G401.6 (cell line): ENCODE data around the gene TBC1D22A.

ENCODE experiments used
- FAIRE-seq: peaks from 2 replicates; lab custom pipeline; 2012; peaks lifted over from hg19 to GRCh38; lab: Jason Lieb, UNC

Gene TBC1D22A

DNA sequence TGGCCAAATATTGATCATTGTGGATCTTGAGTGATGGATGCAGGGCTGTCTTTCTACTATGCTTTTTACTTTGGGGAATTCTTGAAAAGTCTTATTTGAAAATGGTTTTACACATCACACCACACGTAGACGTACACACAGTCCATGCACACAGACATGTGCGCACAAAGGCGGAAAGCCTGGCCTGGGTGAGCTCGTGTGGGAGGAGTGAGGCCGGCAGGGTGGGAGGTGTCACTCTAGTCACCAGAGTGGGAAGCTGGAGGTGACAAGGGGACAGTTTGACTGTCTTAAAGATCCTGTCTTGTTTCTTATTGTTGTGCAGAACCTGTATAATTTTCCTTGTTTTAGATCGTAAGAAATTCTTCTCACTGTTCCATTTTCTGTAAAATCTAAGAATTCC, 326.9 kb downstream of the TBC1D22A start:
- FAIRE-seq: no peak

DNA sequence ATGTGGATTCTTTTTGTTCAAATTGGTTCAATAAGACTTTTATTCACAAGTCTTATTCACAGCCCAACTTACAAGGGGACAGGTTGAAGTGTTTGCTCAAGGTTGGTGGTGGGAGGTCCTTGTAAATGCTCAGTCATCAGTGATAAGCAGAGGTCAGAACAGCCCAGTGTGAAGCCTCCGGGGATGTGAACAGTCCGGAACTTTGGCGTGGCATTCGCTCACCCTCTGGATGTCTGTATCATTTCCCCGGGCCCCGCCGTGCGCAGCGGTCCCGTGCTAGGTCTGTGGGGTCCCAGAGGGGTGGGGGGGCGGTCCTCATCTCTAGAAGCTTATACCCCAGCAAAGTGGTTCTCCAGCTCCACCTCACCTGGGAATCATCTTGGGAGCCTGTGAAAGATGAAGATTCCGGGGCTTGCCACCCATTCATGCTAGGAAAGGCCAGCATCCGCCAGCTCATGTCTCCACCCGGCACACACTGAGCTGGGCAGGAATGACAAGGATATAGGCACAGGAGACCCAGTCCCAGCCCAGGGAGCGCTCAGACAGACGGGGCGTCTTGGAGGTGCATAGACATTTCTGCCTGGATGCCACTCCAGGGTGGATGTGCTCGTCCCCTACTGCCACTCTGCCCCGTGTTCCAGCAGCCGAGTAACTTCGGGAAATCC, 327.5 kb downstream of the TBC1D22A start:
- FAIRE-seq: no peak

DNA sequence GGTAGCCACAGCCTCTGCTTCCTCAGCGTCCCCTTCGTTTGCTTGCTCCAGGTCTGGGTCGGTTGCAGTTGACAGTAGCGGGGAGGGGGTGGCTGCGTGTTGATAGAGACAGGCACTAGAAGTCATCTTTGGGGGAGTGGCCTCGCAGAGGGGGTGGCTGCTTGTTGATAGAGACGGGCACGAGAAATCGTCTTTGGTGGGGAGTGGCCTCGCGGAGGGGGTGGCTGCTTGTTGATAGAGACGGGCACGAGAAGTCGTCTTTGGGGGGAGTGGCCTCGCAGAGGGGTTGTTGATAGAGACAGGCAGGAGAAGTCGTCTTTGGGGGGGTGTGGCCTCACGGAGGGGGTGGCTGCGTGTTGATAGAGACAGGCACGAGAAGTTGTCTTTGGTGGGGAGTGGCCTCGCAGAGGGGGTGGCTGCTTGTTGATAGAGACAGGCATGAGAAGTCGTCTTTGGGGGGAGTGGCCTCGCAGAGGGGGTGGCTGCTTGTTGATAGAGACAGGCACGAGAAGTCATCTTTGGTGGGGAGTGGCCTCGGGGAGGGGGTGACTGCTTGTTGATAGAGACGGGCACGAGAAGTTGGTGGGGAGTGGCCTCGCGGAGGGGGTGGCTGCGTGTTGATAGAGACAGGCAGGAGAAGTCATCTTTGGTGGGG, 328.3 kb downstream of the TBC1D22A start:
- FAIRE-seq: no peak

DNA sequence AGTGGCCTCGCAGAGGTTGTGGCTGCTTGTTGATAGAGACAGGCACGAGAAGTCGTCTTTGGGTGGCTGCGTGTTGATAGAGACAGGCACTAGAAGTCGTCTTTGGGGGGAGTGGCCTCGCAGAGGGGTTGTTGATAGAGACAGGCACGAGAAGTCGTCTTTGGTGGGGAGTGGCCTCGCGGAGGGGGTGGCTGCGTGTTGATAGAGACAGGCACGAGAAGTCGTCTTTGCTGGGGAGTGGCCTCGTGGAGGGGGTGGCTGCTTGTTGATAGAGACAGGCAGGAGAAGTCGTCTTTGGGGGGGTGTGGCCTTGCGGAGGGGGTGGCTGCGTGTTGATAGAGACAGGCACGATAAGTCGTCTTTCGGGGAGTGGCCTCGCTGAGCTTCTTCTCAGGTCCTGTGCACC, 328.8 kb downstream of the TBC1D22A start:
- FAIRE-seq: no peak

DNA sequence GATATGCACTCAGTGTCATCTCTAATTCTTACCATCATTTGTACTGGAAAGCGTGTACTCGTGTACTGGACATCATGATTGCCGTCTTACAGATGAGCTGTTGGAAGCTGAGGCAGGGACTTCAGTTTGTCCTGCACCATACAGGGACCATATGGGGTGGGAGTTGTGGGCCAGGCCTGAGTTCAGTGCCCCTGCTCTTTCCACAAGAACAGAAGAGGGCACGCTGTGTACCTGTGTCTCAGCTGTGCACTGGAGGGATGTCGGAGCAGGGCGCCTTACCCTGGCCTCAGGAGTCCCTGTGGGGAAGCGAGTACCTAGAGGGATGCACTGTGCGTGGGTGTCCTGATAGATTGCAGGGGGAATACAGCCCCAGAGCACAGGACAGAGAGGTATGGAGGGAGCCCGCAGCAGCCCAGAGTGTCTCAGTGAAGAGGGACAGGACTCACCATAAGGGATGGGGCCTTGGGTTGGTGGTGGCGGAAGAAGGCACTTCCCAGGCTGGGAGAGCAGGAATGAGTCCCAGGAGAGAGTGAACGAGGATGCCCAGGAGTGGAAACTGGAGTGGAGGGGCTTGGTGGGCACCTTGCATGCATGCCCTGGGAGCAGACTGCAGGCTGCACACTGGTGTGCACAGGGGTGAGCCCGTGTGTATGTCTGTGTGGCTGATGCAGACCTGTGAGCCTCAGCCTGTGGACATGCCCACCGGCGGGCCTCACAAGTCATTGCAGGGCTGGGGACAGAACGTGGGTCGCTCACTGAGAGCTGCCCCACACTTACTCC, 329.7 kb downstream of the TBC1D22A start:
- no peak for FAIRE-seq

DNA sequence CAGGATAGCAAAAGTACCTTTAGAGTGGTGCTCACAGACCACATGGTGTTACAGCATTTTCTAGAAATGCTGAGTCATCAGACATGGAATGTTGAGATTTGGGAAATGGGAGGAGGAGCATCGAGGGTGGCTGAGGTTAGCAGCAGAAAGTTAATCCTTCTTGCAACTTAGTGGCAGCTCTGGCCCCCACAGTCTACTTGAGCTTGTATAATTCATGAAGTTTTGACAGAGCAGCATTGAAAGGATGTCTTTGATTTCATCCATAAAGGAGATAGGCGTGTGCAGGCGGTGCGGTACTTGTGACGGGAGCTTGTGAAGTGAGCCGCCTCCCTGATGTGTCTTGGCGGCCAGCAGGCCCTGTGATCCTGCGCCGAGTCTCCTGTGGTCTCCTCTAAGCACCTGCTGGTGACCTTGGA, 330.5 kb downstream of the TBC1D22A start:
- no peak for FAIRE-seq

DNA sequence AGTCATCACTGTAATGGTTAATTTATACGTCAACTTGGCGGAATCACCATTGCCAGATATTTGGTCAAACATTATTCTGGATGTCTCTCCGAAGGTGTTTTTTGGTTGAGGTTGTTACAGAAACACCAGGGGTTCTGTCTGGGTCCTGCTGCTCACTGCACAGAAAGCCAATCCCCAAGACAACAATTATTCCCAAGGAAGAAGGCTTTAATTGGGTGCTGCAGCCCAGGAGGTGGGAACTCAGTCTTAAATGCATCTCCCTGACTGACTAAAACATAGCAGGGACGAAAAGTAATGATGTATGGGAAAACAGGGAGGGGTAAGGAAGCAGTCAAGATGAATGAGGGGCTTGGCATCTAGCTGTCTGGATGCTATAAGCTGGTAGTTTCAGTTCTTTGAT, 331.3 kb downstream of the TBC1D22A start:
- FAIRE-seq: no peak

DNA sequence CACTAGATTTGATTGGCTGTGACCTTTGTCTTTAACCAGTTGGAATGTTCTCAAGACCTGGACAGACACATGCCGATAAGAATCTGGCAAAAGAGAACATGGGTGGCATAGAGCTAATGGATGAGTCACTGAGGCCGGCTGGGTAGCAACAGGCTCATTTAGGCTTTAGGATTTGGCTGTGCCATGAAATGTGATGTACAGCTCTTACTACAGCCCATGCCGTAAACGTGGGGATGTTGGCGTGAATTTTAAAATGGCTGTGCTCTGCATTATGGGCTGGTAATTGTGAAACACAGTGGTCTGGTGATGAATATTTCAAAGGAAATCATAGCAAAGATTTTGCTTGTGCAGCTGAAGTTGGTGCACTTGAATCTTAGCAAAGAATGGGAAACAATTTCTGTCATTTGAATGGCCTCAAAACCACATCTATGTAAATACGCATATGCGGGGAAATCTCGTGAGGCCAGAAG, 332.4 kb downstream of the TBC1D22A start:
- FAIRE-seq: no peak

DNA sequence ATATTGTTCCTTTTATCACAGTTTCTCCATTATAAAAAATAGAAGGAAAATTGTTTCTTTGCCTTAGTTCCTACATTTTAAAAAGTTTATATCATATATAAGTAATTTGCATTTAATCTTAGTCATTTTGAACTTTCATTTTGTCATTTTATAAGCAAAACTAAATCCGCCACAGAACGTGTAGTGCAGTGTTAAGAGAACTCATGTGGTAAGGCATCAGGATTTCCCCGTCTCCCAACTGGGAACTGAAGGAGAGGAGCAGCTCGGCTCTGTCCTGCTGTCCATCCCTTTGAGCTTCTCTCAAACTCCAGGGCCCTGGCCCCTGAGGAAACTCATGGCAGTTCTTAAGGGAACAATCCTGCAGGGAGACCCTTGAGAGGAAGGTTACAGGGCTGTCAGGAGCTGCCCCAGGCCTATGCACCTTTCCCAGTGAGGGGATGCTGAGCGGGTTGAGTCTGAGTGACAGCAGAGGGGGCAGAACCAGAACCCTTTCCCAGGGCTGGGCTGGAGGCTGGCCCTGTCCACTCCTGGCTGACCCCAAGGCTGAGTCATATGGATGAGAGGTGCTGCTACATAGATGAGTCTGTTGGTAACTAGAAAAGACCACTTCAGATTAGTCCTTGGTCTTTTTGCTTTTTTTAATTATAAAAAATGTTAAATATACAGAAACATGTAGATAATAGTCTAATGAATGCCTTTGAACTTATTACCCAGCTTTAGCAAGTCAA, 333.1 kb downstream of the TBC1D22A start:
- no peak for FAIRE-seq

DNA sequence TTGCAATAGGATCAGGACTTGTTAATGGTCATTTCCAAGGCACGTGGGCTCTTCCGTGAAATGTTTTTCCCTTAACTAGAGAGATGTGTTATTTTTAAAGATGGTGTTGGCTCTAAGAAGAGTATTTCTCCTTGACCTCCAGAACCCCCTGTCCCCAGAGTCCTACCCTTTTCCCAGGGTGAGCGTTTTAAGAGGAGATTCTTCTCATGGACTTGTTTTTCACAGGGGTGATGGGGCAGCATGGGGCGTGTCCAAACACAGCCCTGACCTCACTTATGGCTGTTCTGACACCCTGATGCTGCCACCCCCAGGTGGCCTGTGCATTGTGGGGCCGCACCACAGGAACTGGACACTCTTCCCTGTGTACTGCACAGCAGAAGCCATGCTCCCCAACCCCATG, 335.7 kb downstream of the TBC1D22A start:
- no peak for FAIRE-seq

DNA sequence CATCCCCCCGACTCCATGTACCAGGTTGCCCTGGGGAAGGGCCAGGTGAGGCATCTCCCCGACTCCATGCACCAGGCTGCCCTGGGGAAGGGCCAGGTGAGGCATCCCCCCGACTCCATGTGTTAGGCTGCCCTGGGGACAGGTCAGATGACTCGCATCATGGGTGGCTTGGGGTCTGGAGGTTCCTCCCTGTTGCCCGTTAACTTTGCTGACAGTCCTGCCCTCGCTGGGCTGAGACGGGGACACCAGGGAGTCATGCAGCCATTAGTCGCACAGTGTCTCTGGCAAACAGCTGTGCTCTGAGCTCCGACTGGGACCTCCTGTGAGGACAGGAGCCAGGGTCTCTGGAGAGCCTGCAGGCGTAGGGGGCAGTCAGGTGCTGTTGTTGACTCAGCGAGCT, 336.1 kb downstream of the TBC1D22A start:
- no peak for FAIRE-seq

DNA sequence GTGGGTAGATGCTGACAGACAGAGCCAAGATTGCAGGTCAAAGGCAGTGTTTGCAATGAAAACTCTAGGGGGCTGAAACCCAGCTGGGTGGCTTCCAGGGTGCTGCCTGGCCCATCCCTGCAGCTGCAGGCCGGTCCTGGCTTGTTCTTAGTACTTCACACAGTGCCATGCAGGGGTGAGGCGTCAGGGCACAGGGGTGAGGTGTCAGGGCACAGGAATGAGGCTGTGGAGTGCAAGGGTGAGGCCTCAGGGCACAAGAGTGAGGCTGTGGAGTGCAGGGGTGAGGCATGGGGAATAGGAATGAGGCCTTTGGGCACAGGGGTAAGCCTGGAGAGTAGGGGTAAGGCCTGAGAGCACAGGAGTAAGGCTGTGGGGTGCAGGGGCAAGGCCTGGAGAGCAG, 337.6 kb downstream of the TBC1D22A start:
- no peak for FAIRE-seq

DNA sequence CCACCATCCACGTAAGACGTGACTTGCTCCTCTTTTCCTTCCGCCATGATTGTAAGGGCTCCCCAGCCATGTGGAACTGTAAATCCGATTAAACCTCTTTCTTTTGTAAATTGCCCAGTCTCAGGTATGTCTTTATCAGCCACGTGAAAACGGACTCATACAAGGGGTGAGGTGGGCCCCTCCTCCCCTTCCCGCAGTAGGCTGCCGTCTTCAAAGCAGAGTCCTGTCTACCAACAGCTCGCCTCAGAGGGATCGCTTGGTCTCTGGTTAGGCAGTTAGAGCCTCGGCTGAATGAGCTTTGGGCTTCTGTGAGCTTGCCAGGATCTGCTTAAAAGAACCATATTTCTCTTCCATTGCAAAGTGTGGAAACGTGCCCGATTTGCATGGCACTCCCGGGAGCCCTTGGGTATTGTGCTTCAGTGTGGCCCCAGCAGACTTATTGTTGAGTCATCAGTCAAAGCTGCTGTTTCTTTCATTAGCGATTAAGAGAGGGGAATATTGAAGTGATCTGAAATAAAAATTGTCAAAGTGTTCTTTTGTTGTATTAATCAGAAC, 338.3 kb downstream of the TBC1D22A start:
- FAIRE-seq: no peak

DNA sequence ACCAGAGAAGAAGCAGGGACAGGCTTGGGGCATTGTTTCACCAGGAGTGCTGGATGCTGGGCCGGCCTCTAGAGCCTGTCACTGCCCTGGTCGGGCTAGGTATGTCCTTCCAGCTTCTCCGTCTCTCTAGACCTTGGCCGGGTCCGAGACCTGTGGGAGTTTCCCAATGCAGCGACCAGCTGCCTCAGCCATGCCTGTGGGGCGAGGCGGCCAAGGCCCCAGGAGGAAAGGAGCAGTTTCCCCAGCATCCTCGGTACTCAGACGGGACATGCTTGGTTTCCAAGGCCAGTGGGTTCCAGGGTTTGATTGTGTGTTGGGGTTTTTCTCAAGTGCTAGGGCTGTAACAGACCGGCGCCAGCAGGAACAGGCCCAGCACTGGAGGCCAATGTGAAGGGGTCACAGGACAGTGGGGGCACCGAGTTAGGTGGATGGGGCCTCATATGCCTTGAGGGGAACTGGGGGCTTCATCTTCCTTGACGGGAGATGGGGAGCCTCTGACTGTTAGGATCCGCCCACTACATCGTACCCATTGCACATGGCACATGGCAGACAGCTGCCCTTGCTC, 339.0 kb downstream of the TBC1D22A start:
- FAIRE-seq: no peak

DNA sequence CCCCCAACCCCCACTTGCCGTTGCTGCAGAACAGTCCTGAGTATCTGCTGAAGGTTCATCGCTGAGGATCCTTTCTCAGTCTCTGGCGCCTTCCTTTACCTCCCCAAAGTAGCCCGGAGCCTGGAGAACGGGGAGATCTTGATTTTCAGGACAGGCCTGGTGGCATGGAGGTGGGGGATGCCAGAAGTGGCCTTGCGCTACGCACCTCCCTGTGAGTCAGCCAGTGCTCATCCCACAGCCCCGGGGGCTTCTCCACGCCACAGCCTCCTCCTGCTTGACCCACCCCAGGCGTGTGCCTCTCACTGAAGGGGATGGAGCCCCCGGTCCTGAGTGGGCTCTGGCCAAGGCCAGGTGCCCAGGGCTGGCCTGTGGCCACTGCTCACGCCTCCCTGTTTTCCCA, 339.6 kb downstream of the TBC1D22A start:
- FAIRE-seq: no peak

DNA sequence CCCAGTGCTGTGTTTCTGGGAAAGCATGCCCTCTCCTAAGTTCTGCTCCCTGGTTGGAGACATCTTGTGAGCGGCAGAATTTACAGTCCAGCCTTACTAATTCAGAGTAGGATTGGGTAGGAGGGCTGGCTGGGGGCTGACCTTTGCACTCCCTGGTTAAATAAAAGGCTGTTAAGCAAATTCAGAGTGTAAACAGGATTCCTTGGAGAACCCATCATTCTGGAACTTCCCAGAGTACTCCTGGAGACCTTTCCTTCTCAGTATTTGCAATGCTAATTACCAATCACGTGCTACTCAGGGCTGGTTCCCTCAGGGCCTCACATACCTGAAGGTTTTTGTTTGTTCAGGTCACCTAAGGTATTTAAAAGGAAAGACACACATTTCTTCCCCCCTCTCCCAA, 340.2 kb downstream of the TBC1D22A start:
- FAIRE-seq: no peak

DNA sequence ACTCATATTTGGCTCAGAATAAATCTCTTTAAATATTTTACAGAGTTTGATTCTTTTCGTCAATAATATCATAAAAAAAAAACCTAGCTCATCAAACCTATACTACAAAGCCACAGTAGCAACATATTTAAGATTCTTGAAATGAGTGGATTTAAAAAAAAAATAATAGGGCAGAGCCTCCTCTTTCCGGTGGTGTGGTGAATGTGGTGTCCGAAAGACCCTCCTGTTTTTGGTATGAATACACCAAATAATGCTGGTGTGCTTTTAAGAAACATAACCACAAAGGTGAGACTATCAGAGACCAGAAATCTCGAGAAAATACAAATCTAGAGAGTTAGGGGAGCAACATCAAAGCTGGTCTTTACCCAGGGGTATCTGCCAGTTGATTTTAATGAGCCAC, 342.6 kb downstream of the TBC1D22A start:
- FAIRE-seq: no peak

DNA sequence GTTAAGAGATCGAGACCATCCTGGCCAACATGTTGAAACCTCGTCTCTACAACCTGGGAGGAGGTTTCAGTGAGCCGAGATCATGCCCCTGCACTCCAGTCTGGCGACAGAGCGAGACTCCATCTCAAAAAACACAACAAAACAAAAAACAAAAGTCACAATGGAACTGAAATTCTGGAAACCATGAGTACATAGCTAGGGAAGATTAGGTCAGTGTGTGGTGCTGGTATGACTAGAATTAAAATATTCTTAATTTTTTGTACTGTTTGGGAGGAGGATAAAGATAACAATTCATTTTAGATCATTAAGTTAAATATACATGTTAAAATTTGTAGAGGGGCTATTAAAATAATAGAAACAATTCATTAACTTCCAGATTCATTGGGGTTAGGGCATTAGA, 344.4 kb downstream of the TBC1D22A start:
- FAIRE-seq: no peak

DNA sequence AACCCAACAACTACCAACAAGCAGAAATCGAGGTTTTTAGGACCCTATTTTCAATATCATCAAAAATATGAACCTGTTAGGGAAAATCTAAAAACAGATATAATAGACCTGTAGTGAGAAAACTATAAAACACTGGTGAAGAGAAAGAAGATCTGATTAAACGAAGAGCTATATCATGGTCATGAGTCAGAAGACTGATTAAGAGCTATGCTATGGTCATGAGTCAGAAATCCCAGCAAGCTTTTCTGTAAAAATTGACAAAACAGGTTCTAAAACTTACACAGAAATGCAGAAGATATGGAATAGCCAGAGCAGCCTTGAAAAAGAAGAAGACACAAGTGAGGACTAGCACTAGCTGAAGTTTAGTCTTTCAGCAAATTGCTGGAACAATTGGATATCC, 345.0 kb downstream of the TBC1D22A start:
- FAIRE-seq: no peak

DNA sequence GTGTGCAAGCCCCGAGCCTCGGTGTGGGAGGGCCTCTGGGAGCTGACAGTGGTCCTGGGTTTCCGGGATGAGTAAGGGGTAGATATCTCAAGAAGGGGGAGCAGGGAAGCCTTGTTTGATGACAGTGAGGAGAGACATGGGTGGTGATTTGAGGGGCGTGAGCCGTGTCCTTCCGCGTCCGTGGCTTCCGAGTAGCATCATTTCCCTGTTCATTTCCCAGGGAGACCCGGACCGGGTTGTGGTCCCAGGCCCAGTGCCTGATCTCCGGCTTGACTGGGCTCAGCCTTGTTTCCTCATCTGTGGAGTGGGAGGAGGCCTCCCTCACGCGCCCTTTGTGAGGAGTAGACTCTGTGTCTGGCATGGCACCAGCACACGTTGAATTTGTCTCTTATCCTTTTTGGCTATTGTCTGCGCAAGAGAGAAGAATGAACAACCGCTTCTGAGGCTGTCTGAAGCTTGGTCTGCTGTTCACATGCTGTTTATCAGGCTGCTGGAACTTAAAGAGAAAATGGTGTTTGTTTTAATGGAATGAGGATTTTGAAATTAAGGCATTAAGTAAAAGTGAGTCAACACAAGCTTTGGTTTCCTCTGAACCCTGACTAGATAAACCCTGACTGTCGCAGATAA, 348.5 kb downstream of the TBC1D22A start:
- no peak for FAIRE-seq
